H1 (cell line): ENCODE results near the gene ZNF248. TPM values are rescaled to one million over a fixed set of nuclear protein-coding genes. Genes with fewer than 3 reads are reported as not detected.

ENCODE experiments used
- CTCF ChIA-PET: fragments of 300-600 bp; sonication (Branson Sonifier 250); formaldehyde crosslinking; loops from one replicate; lab custom pipeline; 2021; ENCODE audit not compliant: partially characterized antibody; lab: Charles Lee
- POLR2A ChIA-PET: fragments of 300-600 bp; sonication (Branson Sonifier 250); formaldehyde crosslinking; loops from one replicate; lab custom pipeline; 2021; ENCODE audit warnings: inconsistent platforms; ENCODE audit not compliant: partially characterized antibody; lab: Charles Lee
- DNase-seq, 2 experiments: peaks; one replicate each; pipeline versions ENCODE4 v3.0.0 to v3.0.0-alpha.2; 2010 to 2022; ENCODE audit warnings: low spot score in 2 of 2, low read depth in 1 of 2, mixed read lengths in 1 of 2
- FAIRE-seq: peaks from 2 replicates; lab custom pipeline; 2011; peaks lifted over from hg19 to GRCh38; lab: Jason Lieb, UNC
- H2AFZ ChIP-seq: 2 replicates; pipeline ENCODE4 v1.8.1; 2012; ENCODE audit warnings: low read length, inconsistent platforms
- H2AK5ac ChIP-seq: 2 replicates; pipeline ENCODE4 v1.6.1; 2013; ENCODE audit warnings: low read depth, low read length
- H2BK120ac ChIP-seq: replicated peaks from 2 replicates; pipeline ENCODE3; 2013; ENCODE audit warnings: low read depth, low read length, inconsistent platforms
- H2BK12ac ChIP-seq: 2 replicates; pipeline ENCODE4 v1.6.1; 2013; ENCODE audit warnings: low read depth, low read length
- H2BK15ac ChIP-seq: 2 replicates; pipeline ENCODE4 v1.6.1; 2013; ENCODE audit warnings: low read length
- H2BK20ac ChIP-seq: 2 replicates; pipeline ENCODE4 v1.6.1; 2013; ENCODE audit warnings: low read length
- H2BK5ac ChIP-seq: 2 replicates; pipeline ENCODE4 v1.6.1; 2013; ENCODE audit warnings: low read depth, low read length
- H3K14ac ChIP-seq: 2 replicates; pipeline ENCODE4 v1.6.1; 2013; ENCODE audit warnings: inconsistent platforms; ENCODE audit not compliant: insufficient read length
- H3K18ac ChIP-seq: 2 replicates; pipeline ENCODE4 v1.6.1; 2013; ENCODE audit warnings: low read length; ENCODE audit errors: extremely low read depth
- H3K23ac ChIP-seq: 2 replicates; pipeline ENCODE4 v1.6.1; 2013; ENCODE audit warnings: inconsistent platforms; ENCODE audit not compliant: insufficient read length
- H3K23me2 ChIP-seq: 2 replicates; pipeline ENCODE4 v1.6.1; 2013; ENCODE audit warnings: low read depth, low read length
- H3K27ac ChIP-seq: 2 replicates; pipeline ENCODE4 v1.6.1; 2011; ENCODE audit warnings: low read depth, low read length, inconsistent platforms
- H3K27me3 ChIP-seq, 4 experiments: replicated peaks in 1 of 4; 1 replicate in 1 of 4; 2 replicates in 3 of 4; pipeline versions ENCODE4 v1.6.1 to v1.8.1; 2011 to 2013; ENCODE audit warnings: low read length in 3 of 4, mild to moderate bottlenecking in 3 of 4, inconsistent platforms in 2 of 4, mixed read lengths in 2 of 4, moderate library complexity in 1 of 4; ENCODE audit not compliant: control insufficient read depth in 3 of 4, insufficient read depth in 3 of 4; ENCODE audit errors: extremely low read depth in 1 of 4
- H3K36me3 ChIP-seq, 4 experiments: 2 replicates each; pipeline versions ENCODE4 v1.6.1 to v1.8.1; 2011 to 2013; ENCODE audit warnings: mild to moderate bottlenecking in 4 of 4, low read length in 3 of 4, moderate library complexity in 2 of 4, control low read depth in 1 of 4, inconsistent platforms in 1 of 4; ENCODE audit not compliant: insufficient read depth in 4 of 4, control insufficient read depth in 2 of 4
- H3K4ac ChIP-seq: replicated peaks from 2 replicates; pipeline ENCODE3; 2013; ENCODE audit warnings: low read length, low read depth, mixed read lengths, inconsistent platforms; ENCODE audit not compliant: insufficient read length
- H3K4me1 ChIP-seq, 4 experiments: replicated peaks in 1 of 4; 1 replicate in 1 of 4; 2 replicates in 3 of 4; pipeline versions ENCODE4 v1.6.1 to v1.8.1; 2011 to 2013; ENCODE audit warnings: low read length in 3 of 4, inconsistent platforms in 2 of 4, mixed read lengths in 1 of 4; ENCODE audit not compliant: insufficient read depth in 4 of 4, control insufficient read depth in 3 of 4
- H3K4me2 ChIP-seq, 2 experiments: 2 replicates each; pipeline versions ENCODE4 v1.6.1 to v1.8.1; 2011 to 2013; ENCODE audit warnings: low read depth in 2 of 2, low read length in 2 of 2, control low read depth in 1 of 2, inconsistent platforms in 1 of 2, mild to moderate bottlenecking in 1 of 2; ENCODE audit not compliant: insufficient read depth in 1 of 2
- H3K4me3 ChIP-seq, 4 experiments: fragments of 200-600, 300-600 bp in 1 of 4; sonication (generic), shearing (Covaris generic), sonication (Bioruptor Twin) in 1 of 4; 2 replicates each; pipeline versions ENCODE4 v1.5.1 to v1.8.1; 2011 to 2016; ENCODE audit warnings: low read length in 4 of 4, low read depth in 3 of 4, control low read depth in 2 of 4, inconsistent platforms in 2 of 4, mild to moderate bottlenecking in 2 of 4, mixed read lengths in 1 of 4, moderate library complexity in 1 of 4; ENCODE audit not compliant: insufficient read depth in 2 of 4; ENCODE audit errors: extremely low read depth in 1 of 4
- H3K56ac ChIP-seq: replicated peaks from 2 replicates; pipeline ENCODE3; 2013; ENCODE audit warnings: low read depth, mild to moderate bottlenecking, mixed read lengths, low read length, inconsistent platforms; ENCODE audit not compliant: insufficient read length
- H3K79me1 ChIP-seq: 2 replicates; pipeline ENCODE4 v1.6.1; 2013; ENCODE audit warnings: low read depth, low read length, control low read depth
- H3K79me2 ChIP-seq, 2 experiments: 2 replicates each; pipeline versions ENCODE4 v1.6.1 to v1.8.1; 2012 to 2013; ENCODE audit warnings: low read length in 2 of 2, mild to moderate bottlenecking in 2 of 2, inconsistent platforms in 1 of 2; ENCODE audit not compliant: insufficient read depth in 2 of 2, control insufficient read depth in 1 of 2
- H3K9ac ChIP-seq, 4 experiments: replicated peaks in 1 of 4; 1 replicate in 1 of 4; 2 replicates in 3 of 4; pipeline versions ENCODE4 v1.6.1 to v1.8.1; 2011 to 2013; ENCODE audit warnings: low read depth in 3 of 4, low read length in 3 of 4, control low read depth in 2 of 4, mild to moderate bottlenecking in 2 of 4, moderate library complexity in 2 of 4, inconsistent platforms in 1 of 4; ENCODE audit errors: extremely low read depth in 1 of 4
- H3K9me3 ChIP-seq, 2 experiments: 2 replicates each; pipeline versions ENCODE4 v1.6.1 to v1.8.1; 2012 to 2013; ENCODE audit warnings: mild to moderate bottlenecking in 2 of 2, moderate library complexity in 2 of 2, control low read depth in 1 of 2, inconsistent platforms in 1 of 2, low read depth in 1 of 2, low read length in 1 of 2, mixed read lengths in 1 of 2; ENCODE audit not compliant: insufficient read depth in 2 of 2
- H4K20me1 ChIP-seq, 2 experiments: replicated peaks in 1 of 2; 2 replicates each; pipeline versions ENCODE3 to v1.8.1; 2011 to 2013; ENCODE audit warnings: inconsistent platforms in 2 of 2, low read length in 2 of 2, mild to moderate bottlenecking in 1 of 2; ENCODE audit not compliant: insufficient read depth in 2 of 2, control insufficient read depth in 1 of 2
- H4K5ac ChIP-seq: 2 replicates; pipeline ENCODE4 v1.6.1; 2013; ENCODE audit warnings: low read length, low read depth, mixed read lengths, inconsistent platforms; ENCODE audit not compliant: insufficient read length
- H4K8ac ChIP-seq: 2 replicates; pipeline ENCODE4 v1.8.0; 2013; ENCODE audit warnings: mild to moderate bottlenecking, moderate library complexity, low read length, inconsistent platforms; ENCODE audit not compliant: insufficient read depth; ENCODE audit errors: extremely low read depth
- H4K91ac ChIP-seq: replicated peaks from 2 replicates; pipeline ENCODE3; 2013; ENCODE audit warnings: low read length, mixed read lengths, inconsistent platforms; ENCODE audit not compliant: insufficient read length
- ATF2 ChIP-seq: IDR thresholded peaks from 2 replicates; pipeline ENCODE4 v1.6.1; 2012; ENCODE audit warnings: low read length, inconsistent platforms
- POLR2A ChIP-seq, 2 experiments: IDR thresholded peaks; 1 replicate in 1 of 2; 2 replicates in 1 of 2; pipeline ENCODE4 v1.6.1; 2011; ENCODE audit warnings: low read depth in 2 of 2, low read length in 2 of 2, mild to moderate bottlenecking in 2 of 2; ENCODE audit errors: control extremely low read depth in 1 of 2
- TCF12 ChIP-seq: IDR thresholded peaks from 2 replicates; pipeline ENCODE4 v1.6.1; 2011; ENCODE audit warnings: low read depth, mild to moderate bottlenecking, low read length
- YY1 ChIP-seq: IDR thresholded peaks from 2 replicates; pipeline ENCODE4 v1.6.1; 2011; ENCODE audit warnings: low read depth, mild to moderate bottlenecking, low read length
- WGBS, 2 experiments: shearing (Covaris generic) in 1 of 2; methylation state at CpG; one replicate each; pipeline versions ENCODE4 v1.1.6 to v1.1.7; 2013 to 2015; ENCODE audit warnings: low lambda C conversion rate in 2 of 2, mixed read lengths in 2 of 2, inconsistent platforms in 1 of 2, low coverage in 1 of 2, missing lambda C conversion rate in 1 of 2; ENCODE audit not compliant: insufficient replicate concordance in 2 of 2, insufficient coverage in 1 of 2, insufficient read length in 1 of 2; ENCODE audit errors: extremely low coverage in 1 of 2, missing lambda C conversion rate in 1 of 2; 5-methylcytosine and 5-hydroxymethylcytosine counted together
- polyA plus RNA-seq, 7 experiments: library from polyadenylated mRNA; depleted of rRNA in 3 of 7; stranded (reverse) in 5 of 7; unstranded in 2 of 7; fragments of >200 nt in 5 of 7; fragments of 200-250 nt in 2 of 7; gene quantifications; 1 replicate in 5 of 7; 2 replicates in 1 of 7; 4 replicates in 1 of 7; pipeline versions ENCODE4 v1.2.1 to v1.2.3, GENCODE V29; 2011 to 2013; ENCODE audit warnings: missing spikeins in 2 of 7, mixed read lengths in 2 of 7
- total RNA-seq: library from RNA; stranded (reverse); fragmentation: NEBNext Ultra II Directional; extraction: Animal tissue kit (Norgen Biotek cat#: 25700); gene quantifications from 2 replicates; pipeline ENCODE4 v1.2.1, GENCODE V29; 2021

ZNF248 gene
- total and polyA plus RNA-seq, 2 of the 8 experiments (the other 6 are each of a cell fraction or from before 2014, with no cell fraction given) = 9.1 TPM; not detected in 1

DNA sequence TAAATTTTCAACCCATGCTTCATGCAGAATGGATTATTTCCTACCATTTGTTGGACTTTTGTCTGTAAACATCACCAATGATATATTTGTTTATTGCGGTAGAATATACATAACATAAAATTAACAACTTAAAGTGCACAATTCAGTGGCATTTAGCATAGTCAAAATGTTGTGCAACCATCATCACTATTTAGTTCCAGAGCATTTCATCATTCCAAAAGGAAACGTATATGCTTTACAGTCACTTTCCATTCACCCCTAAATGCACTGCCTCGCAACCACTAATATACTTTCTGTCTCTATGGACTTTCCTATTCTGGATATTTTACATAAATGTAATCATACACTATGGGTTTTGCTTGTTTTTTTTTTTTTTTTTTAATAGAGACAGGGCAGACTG, 11.4 kb upstream of the ZNF248 start:
- no peak overlapping the region for H2AFZ ChIP-seq
- 87% methylated on average over 3 of the region's 3 CpGs; no CpG with 5 or more reads in 1 of the 2 experiments for WGBS, 2 experiments
- H3K27ac ChIP-seq = no peak overlapping the region
- H3K14ac ChIP-seq = no peak overlapping the region
- H3K4me2 ChIP-seq = no peak overlapping the region
- no peak overlapping the region for H3K18ac ChIP-seq
- no peak overlapping the region for H3K56ac ChIP-seq
- H3K27me3 ChIP-seq = no peaks in the 10 kb centered on the region
- H2BK120ac ChIP-seq = no peak overlapping the region
- H4K91ac ChIP-seq = no peak overlapping the region
- no peak overlapping the region for H3K9ac ChIP-seq
- H4K20me1 ChIP-seq = no peaks in the 10 kb centered on the region
- H2BK20ac ChIP-seq = no peak overlapping the region
- H3K9me3 ChIP-seq = peaks cover 55 to 74% of the 10 kb centered on the region in 2 experiments
- no peaks in the 10 kb centered on the region for H3K4me1 ChIP-seq
- POLR2A ChIA-PET = no interaction called here
- no peaks in the 10 kb centered on the region for H3K79me2 ChIP-seq
- H2BK5ac ChIP-seq = no peak overlapping the region
- H3K4me3 ChIP-seq = no peak overlapping the region
- no peak for FAIRE-seq
- no peak overlapping the region for H4K5ac ChIP-seq
- no peaks in the 10 kb centered on the region for H3K79me1 ChIP-seq
- no peak for DNase-seq
- TF ChIP-seq ATF2 (no peak), POLR2A (IDR thresholded peaks at IDR 0.05; ENCODE audit: control extremely low read depth in 1 of 2, low read depth in 2 of 2, low read length in 2 of 2) (no peak), TCF12 (no peak), YY1 (no peak)
- no peak overlapping the region for H3K23ac ChIP-seq
- H3K23me2 ChIP-seq = no peaks in the 10 kb centered on the region
- no peak overlapping the region for H2BK12ac ChIP-seq
- no peak overlapping the region for H2AK5ac ChIP-seq
- H3K4ac ChIP-seq = no peak overlapping the region
- H3K36me3 ChIP-seq = no peaks in the 10 kb centered on the region
- no peak overlapping the region for H4K8ac ChIP-seq
- H2BK15ac ChIP-seq = no peak overlapping the region
- CTCF ChIA-PET = no interaction called here
